H1 (cell line): ENCODE measurements around the gene TDRD12. TPM values are rescaled to one million over a fixed set of nuclear protein-coding genes. Genes with fewer than 3 reads are reported as not detected.
A peak's percentile ranks its signal among the peaks of the same experiment; 100 is the strongest.

ENCODE experiments used
- CTCF ChIA-PET: fragments of 300-600 bp; sonication (Branson Sonifier 250); formaldehyde crosslinking; loops from one replicate; lab custom pipeline; 2021; ENCODE audit not compliant: partially characterized antibody; lab: Charles Lee
- POLR2A ChIA-PET: fragments of 300-600 bp; sonication (Branson Sonifier 250); formaldehyde crosslinking; loops from one replicate; lab custom pipeline; 2021; ENCODE audit warnings: inconsistent platforms; ENCODE audit not compliant: partially characterized antibody; lab: Charles Lee
- DNase-seq, 2 experiments: peaks; one replicate each; pipeline versions ENCODE4 v3.0.0 to v3.0.0-alpha.2; 2010 to 2022; ENCODE audit warnings: low spot score in 2 of 2, low read depth in 1 of 2, mixed read lengths in 1 of 2
- FAIRE-seq: peaks from 2 replicates; lab custom pipeline; 2011; peaks lifted over from hg19 to GRCh38; lab: Jason Lieb, UNC
- H2AFZ ChIP-seq: 2 replicates; pipeline ENCODE4 v1.8.1; 2012; ENCODE audit warnings: low read length, inconsistent platforms
- H2AK5ac ChIP-seq: 2 replicates; pipeline ENCODE4 v1.6.1; 2013; ENCODE audit warnings: low read depth, low read length
- H2BK120ac ChIP-seq: replicated peaks from 2 replicates; pipeline ENCODE3; 2013; ENCODE audit warnings: low read depth, low read length, inconsistent platforms
- H2BK12ac ChIP-seq: 2 replicates; pipeline ENCODE4 v1.6.1; 2013; ENCODE audit warnings: low read depth, low read length
- H2BK15ac ChIP-seq: 2 replicates; pipeline ENCODE4 v1.6.1; 2013; ENCODE audit warnings: low read length
- H2BK20ac ChIP-seq: 2 replicates; pipeline ENCODE4 v1.6.1; 2013; ENCODE audit warnings: low read length
- H2BK5ac ChIP-seq: 2 replicates; pipeline ENCODE4 v1.6.1; 2013; ENCODE audit warnings: low read depth, low read length
- H3K14ac ChIP-seq: 2 replicates; pipeline ENCODE4 v1.6.1; 2013; ENCODE audit warnings: inconsistent platforms; ENCODE audit not compliant: insufficient read length
- H3K18ac ChIP-seq: 2 replicates; pipeline ENCODE4 v1.6.1; 2013; ENCODE audit warnings: low read length; ENCODE audit errors: extremely low read depth
- H3K23ac ChIP-seq: 2 replicates; pipeline ENCODE4 v1.6.1; 2013; ENCODE audit warnings: inconsistent platforms; ENCODE audit not compliant: insufficient read length
- H3K23me2 ChIP-seq: 2 replicates; pipeline ENCODE4 v1.6.1; 2013; ENCODE audit warnings: low read depth, low read length
- H3K27ac ChIP-seq: 2 replicates; pipeline ENCODE4 v1.6.1; 2011; ENCODE audit warnings: low read depth, low read length, inconsistent platforms
- H3K27me3 ChIP-seq, 4 experiments: replicated peaks in 1 of 4; 1 replicate in 1 of 4; 2 replicates in 3 of 4; pipeline versions ENCODE4 v1.6.1 to v1.8.1; 2011 to 2013; ENCODE audit warnings: low read length in 3 of 4, mild to moderate bottlenecking in 3 of 4, inconsistent platforms in 2 of 4, mixed read lengths in 2 of 4, moderate library complexity in 1 of 4; ENCODE audit not compliant: control insufficient read depth in 3 of 4, insufficient read depth in 3 of 4; ENCODE audit errors: extremely low read depth in 1 of 4
- H3K36me3 ChIP-seq, 4 experiments: 2 replicates each; pipeline versions ENCODE4 v1.6.1 to v1.8.1; 2011 to 2013; ENCODE audit warnings: mild to moderate bottlenecking in 4 of 4, low read length in 3 of 4, moderate library complexity in 2 of 4, control low read depth in 1 of 4, inconsistent platforms in 1 of 4; ENCODE audit not compliant: insufficient read depth in 4 of 4, control insufficient read depth in 2 of 4
- H3K4ac ChIP-seq: replicated peaks from 2 replicates; pipeline ENCODE3; 2013; ENCODE audit warnings: low read length, low read depth, mixed read lengths, inconsistent platforms; ENCODE audit not compliant: insufficient read length
- H3K4me1 ChIP-seq, 4 experiments: replicated peaks in 1 of 4; 1 replicate in 1 of 4; 2 replicates in 3 of 4; pipeline versions ENCODE4 v1.6.1 to v1.8.1; 2011 to 2013; ENCODE audit warnings: low read length in 3 of 4, inconsistent platforms in 2 of 4, mixed read lengths in 1 of 4; ENCODE audit not compliant: insufficient read depth in 4 of 4, control insufficient read depth in 3 of 4
- H3K4me2 ChIP-seq, 2 experiments: 2 replicates each; pipeline versions ENCODE4 v1.6.1 to v1.8.1; 2011 to 2013; ENCODE audit warnings: low read depth in 2 of 2, low read length in 2 of 2, control low read depth in 1 of 2, inconsistent platforms in 1 of 2, mild to moderate bottlenecking in 1 of 2; ENCODE audit not compliant: insufficient read depth in 1 of 2
- H3K4me3 ChIP-seq, 4 experiments: fragments of 200-600, 300-600 bp in 1 of 4; sonication (generic), shearing (Covaris generic), sonication (Bioruptor Twin) in 1 of 4; 2 replicates each; pipeline versions ENCODE4 v1.5.1 to v1.8.1; 2011 to 2016; ENCODE audit warnings: low read length in 4 of 4, low read depth in 3 of 4, control low read depth in 2 of 4, inconsistent platforms in 2 of 4, mild to moderate bottlenecking in 2 of 4, mixed read lengths in 1 of 4, moderate library complexity in 1 of 4; ENCODE audit not compliant: insufficient read depth in 2 of 4; ENCODE audit errors: extremely low read depth in 1 of 4
- H3K56ac ChIP-seq: replicated peaks from 2 replicates; pipeline ENCODE3; 2013; ENCODE audit warnings: low read depth, mild to moderate bottlenecking, mixed read lengths, low read length, inconsistent platforms; ENCODE audit not compliant: insufficient read length
- H3K79me1 ChIP-seq: 2 replicates; pipeline ENCODE4 v1.6.1; 2013; ENCODE audit warnings: low read depth, low read length, control low read depth
- H3K79me2 ChIP-seq, 2 experiments: 2 replicates each; pipeline versions ENCODE4 v1.6.1 to v1.8.1; 2012 to 2013; ENCODE audit warnings: low read length in 2 of 2, mild to moderate bottlenecking in 2 of 2, inconsistent platforms in 1 of 2; ENCODE audit not compliant: insufficient read depth in 2 of 2, control insufficient read depth in 1 of 2
- H3K9ac ChIP-seq, 4 experiments: replicated peaks in 1 of 4; 1 replicate in 1 of 4; 2 replicates in 3 of 4; pipeline versions ENCODE4 v1.6.1 to v1.8.1; 2011 to 2013; ENCODE audit warnings: low read depth in 3 of 4, low read length in 3 of 4, control low read depth in 2 of 4, mild to moderate bottlenecking in 2 of 4, moderate library complexity in 2 of 4, inconsistent platforms in 1 of 4; ENCODE audit errors: extremely low read depth in 1 of 4
- H3K9me3 ChIP-seq, 2 experiments: 2 replicates each; pipeline versions ENCODE4 v1.6.1 to v1.8.1; 2012 to 2013; ENCODE audit warnings: mild to moderate bottlenecking in 2 of 2, moderate library complexity in 2 of 2, control low read depth in 1 of 2, inconsistent platforms in 1 of 2, low read depth in 1 of 2, low read length in 1 of 2, mixed read lengths in 1 of 2; ENCODE audit not compliant: insufficient read depth in 2 of 2
- H4K20me1 ChIP-seq, 2 experiments: replicated peaks in 1 of 2; 2 replicates each; pipeline versions ENCODE3 to v1.8.1; 2011 to 2013; ENCODE audit warnings: inconsistent platforms in 2 of 2, low read length in 2 of 2, mild to moderate bottlenecking in 1 of 2; ENCODE audit not compliant: insufficient read depth in 2 of 2, control insufficient read depth in 1 of 2
- H4K5ac ChIP-seq: 2 replicates; pipeline ENCODE4 v1.6.1; 2013; ENCODE audit warnings: low read length, low read depth, mixed read lengths, inconsistent platforms; ENCODE audit not compliant: insufficient read length
- H4K8ac ChIP-seq: 2 replicates; pipeline ENCODE4 v1.8.0; 2013; ENCODE audit warnings: mild to moderate bottlenecking, moderate library complexity, low read length, inconsistent platforms; ENCODE audit not compliant: insufficient read depth; ENCODE audit errors: extremely low read depth
- H4K91ac ChIP-seq: replicated peaks from 2 replicates; pipeline ENCODE3; 2013; ENCODE audit warnings: low read length, mixed read lengths, inconsistent platforms; ENCODE audit not compliant: insufficient read length
- BRCA1 ChIP-seq: IDR thresholded peaks from 2 replicates; pipeline ENCODE4 v1.6.1; 2012; ENCODE audit warnings: low read depth, low read length, improper control_type of control experiment
- CREB1 ChIP-seq: IDR thresholded peaks from 2 replicates; pipeline ENCODE4 v1.6.1; 2012; ENCODE audit warnings: inconsistent platforms
- JUN ChIP-seq: IDR thresholded peaks from 2 replicates; pipeline ENCODE4 v1.6.1; 2011; ENCODE audit warnings: low read depth, mild to moderate bottlenecking, improper control_type of control experiment, low read length
- JUND ChIP-seq: IDR thresholded peaks from 2 replicates; pipeline ENCODE4 v1.6.1; 2011; ENCODE audit warnings: mild to moderate bottlenecking, improper control_type of control experiment, low read length
- MAFK ChIP-seq: IDR thresholded peaks from 2 replicates; pipeline ENCODE4 v1.6.1; 2012; ENCODE audit warnings: low read depth, mild to moderate bottlenecking, improper control_type of control experiment, low read length
- POLR2AphosphoS5 ChIP-seq: IDR thresholded peaks from 2 replicates; pipeline ENCODE4 v1.6.1; 2011; ENCODE audit warnings: low read depth, low read length
- RAD21 ChIP-seq, 2 experiments: IDR thresholded peaks in 1 of 2; conservative IDR thresholded peaks in 1 of 2; 2 replicates each; pipeline ENCODE4 v1.6.1; 2011; ENCODE audit warnings: low read depth in 2 of 2, low read length in 2 of 2, improper control_type of control experiment in 1 of 2, inconsistent platforms in 1 of 2, mild to moderate bottlenecking in 1 of 2, moderate library complexity in 1 of 2
- RFX5 ChIP-seq: IDR thresholded peaks from 2 replicates; pipeline ENCODE4 v1.6.1; 2011; ENCODE audit warnings: low read depth, low read length, improper control_type of control experiment, borderline replicate concordance
- SIN3A ChIP-seq, 2 experiments: IDR thresholded peaks in 1 of 2; conservative IDR thresholded peaks in 1 of 2; 2 replicates each; pipeline ENCODE4 v1.6.1; 2011 to 2012; ENCODE audit warnings: low read length in 2 of 2, improper control_type of control experiment in 1 of 2, low read depth in 1 of 2, mild to moderate bottlenecking in 1 of 2
- SP1 ChIP-seq: IDR thresholded peaks from 2 replicates; pipeline ENCODE4 v1.6.1; 2011; ENCODE audit warnings: low read depth, low read length
- WGBS, 2 experiments: shearing (Covaris generic) in 1 of 2; methylation state at CpG; one replicate each; pipeline versions ENCODE4 v1.1.6 to v1.1.7; 2013 to 2015; ENCODE audit warnings: low lambda C conversion rate in 2 of 2, mixed read lengths in 2 of 2, inconsistent platforms in 1 of 2, low coverage in 1 of 2, missing lambda C conversion rate in 1 of 2; ENCODE audit not compliant: insufficient replicate concordance in 2 of 2, insufficient coverage in 1 of 2, insufficient read length in 1 of 2; ENCODE audit errors: extremely low coverage in 1 of 2, missing lambda C conversion rate in 1 of 2; 5-methylcytosine and 5-hydroxymethylcytosine counted together
- polyA plus RNA-seq, 7 experiments: library from polyadenylated mRNA; depleted of rRNA in 3 of 7; stranded (reverse) in 5 of 7; unstranded in 2 of 7; fragments of >200 nt in 5 of 7; fragments of 200-250 nt in 2 of 7; gene quantifications; 1 replicate in 5 of 7; 2 replicates in 1 of 7; 4 replicates in 1 of 7; pipeline versions ENCODE4 v1.2.1 to v1.2.3, GENCODE V29; 2011 to 2013; ENCODE audit warnings: missing spikeins in 2 of 7, mixed read lengths in 2 of 7
- total RNA-seq: library from RNA; stranded (reverse); fragmentation: NEBNext Ultra II Directional; extraction: Animal tissue kit (Norgen Biotek cat#: 25700); gene quantifications from 2 replicates; pipeline ENCODE4 v1.2.1, GENCODE V29; 2021

Gene TDRD12
- total and polyA plus RNA-seq, 2 of the 8 experiments (the other 6 are each of a cell fraction or from before 2014, with no cell fraction given), result 0.39 to 0.88 TPM

- H3K18ac ChIP-seq, result 0 out of 2 replicates have a peak overlapping the region, but pooled peaks have one; percentile 48
- TF ChIP-seq JUND, result no peak
- no peak for TF ChIP-seq CREB1
- TF ChIP-seq BRCA1, result no peak
- TF ChIP-seq RFX5, result no peak
- no peak for TF ChIP-seq SIN3A (conservative IDR thresholded peaks at IDR 0.05 in 1 of 2, IDR thresholded peaks at IDR 0.05 in 1 of 2; ENCODE audit: low read depth in 1 of 2, low read length in 2 of 2)
- TF ChIP-seq POLR2AphosphoS5, result no peak
- TF ChIP-seq JUN, result no peak
- TF ChIP-seq SP1, result no peak
- no peak for TF ChIP-seq MAFK
- TF ChIP-seq RAD21 (IDR thresholded peaks at IDR 0.05 in 1 of 2, conservative IDR thresholded peaks at IDR 0.05 in 1 of 2; ENCODE audit: low read depth in 2 of 2, low read length in 2 of 2), result no peak
- H4K5ac ChIP-seq, result no peak overlapping the region
- DNase-seq, result no peak
- WGBS, 2 experiments, result 91% methylated on average over 17 of the region's 17 CpGs; no CpG with 5 or more reads in 1 of the 2 experiments
- peak overlapping the region in 1 of 2 experiments; percentile 60; a peak in 1 of 4 replicates for H3K4me2 ChIP-seq
- no peak overlapping the region for H3K56ac ChIP-seq
- H4K8ac ChIP-seq, result no peak overlapping the region
- H2BK120ac ChIP-seq, result no peak overlapping the region
- peaks cover 0 to 18% (median 8%) of the 10 kb centered on the region in 4 experiments; a peak in 5 of 7 replicates for H3K4me1 ChIP-seq
- no peak overlapping the region for H3K9ac ChIP-seq
- no peaks in the 10 kb centered on the region for H3K23me2 ChIP-seq
- H2BK12ac ChIP-seq, result peak overlapping the region; percentile 72; the same call in 1 of the 2 replicates
- peak overlapping the region; percentile 66; the same call in 1 of the 2 replicates for H2BK5ac ChIP-seq
- H2AFZ ChIP-seq, result 0 out of 2 replicates have a peak overlapping the region, but pooled peaks have one; percentile 60
- no peak overlapping the region for H3K4me3 ChIP-seq
- H3K14ac ChIP-seq, result no peak overlapping the region
- 0 out of 2 replicates have a peak overlapping the region, but pooled peaks have one; percentile 28 for H2AK5ac ChIP-seq
- H4K20me1 ChIP-seq, result no peaks in the 10 kb centered on the region
- ChIA-PET CTCF (interaction anchor here (0.6 to 1.4 kb wide), 5 partner anchors 11 to 341 kb away, joined by 3 to 4 read pairs (median 3); no protein-coding TSS in a partner anchor), POLR2A (no interaction called here)
- H3K79me2 ChIP-seq, result no peaks in the 10 kb centered on the region
- no peaks in the 10 kb centered on the region for H3K79me1 ChIP-seq
- no peaks in the 10 kb centered on the region for H3K36me3 ChIP-seq
- peak overlapping the region; percentile 40 for H2BK20ac ChIP-seq
- no peak overlapping the region for H3K23ac ChIP-seq
- H3K27ac ChIP-seq, result no peak overlapping the region
- peak overlapping the region; percentile 41 for H4K91ac ChIP-seq
- FAIRE-seq, result no peak
- H3K4ac ChIP-seq, result no peak overlapping the region
- H3K9me3 ChIP-seq, result no peaks in the 10 kb centered on the region
- H2BK15ac ChIP-seq, result peak overlapping the region; percentile 81; the same call in 1 of the 2 replicates
- peaks cover 0 to 4% (median 0%) of the 10 kb centered on the region in 4 experiments; a peak in 1 of 7 replicates for H3K27me3 ChIP-seq
Observed at GRCh38 chr19:32817569-32818476, 98.3 kb downstream of the TDRD12 start.
